Measurements from ENCODE around the gene CALCOCO1.

GRCh38 chr12:53737951-53738405 lies 10.7 kb upstream of the CALCOCO1 start:
- TF ChIP-seq SUZ12 (IDR thresholded peaks at IDR 0.05; ENCODE audit: extremely low read depth, insufficient read depth, insufficient read length) (no peak), ZNF274 (IDR thresholded peaks at IDR 0.05; ENCODE audit: low read depth, low read length) (no peak)
